Skin of body (tissue), 2 donors: ENCODE measurements around the gene DIS3L2. TPM values are rescaled to one million over a fixed set of nuclear protein-coding genes. Genes with fewer than 3 reads are reported as not detected.
"Not testable (repeated sequence)": the region's sequence is repeated elsewhere in the genome, so short reads cannot be mapped to it uniquely, and the experiment has no call there.

ENCODE experiments used
- DNase-seq: peaks from one replicate; lab custom pipeline; 2025; lab: John Stamatoyannopoulos, UW
- total RNA-seq: library from RNA; depleted of rRNA; stranded (reverse); fragments of >200 nt; gene quantifications from one replicate; pipeline ENCODE4 v1.2.3, GENCODE V29; 2014

DIS3L2 gene
- total RNA-seq, 1 donor from 2014 or later: 31.8 TPM

DNA sequence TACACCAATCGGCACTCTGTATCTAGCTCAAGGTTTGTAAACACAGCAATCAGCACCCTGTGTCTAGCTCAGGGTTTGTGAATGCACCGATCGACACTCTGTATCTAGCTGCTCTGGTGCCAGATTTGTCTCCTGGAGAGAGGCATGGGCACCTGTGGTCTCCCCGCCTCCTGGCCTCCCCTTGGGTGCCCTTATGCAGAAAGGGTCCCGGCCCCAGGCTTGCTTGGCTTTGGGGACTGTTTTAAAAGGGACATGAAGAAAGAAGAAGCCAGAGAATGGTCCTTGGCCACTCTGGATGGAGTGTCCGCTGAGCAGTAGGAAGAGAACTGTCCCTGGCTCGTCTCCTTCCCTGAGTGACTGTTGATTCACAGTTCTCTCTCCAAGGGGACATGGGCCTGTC lies 405.5 kb downstream of the DIS3L2 start:
- DNase-seq: no peak

DNA sequence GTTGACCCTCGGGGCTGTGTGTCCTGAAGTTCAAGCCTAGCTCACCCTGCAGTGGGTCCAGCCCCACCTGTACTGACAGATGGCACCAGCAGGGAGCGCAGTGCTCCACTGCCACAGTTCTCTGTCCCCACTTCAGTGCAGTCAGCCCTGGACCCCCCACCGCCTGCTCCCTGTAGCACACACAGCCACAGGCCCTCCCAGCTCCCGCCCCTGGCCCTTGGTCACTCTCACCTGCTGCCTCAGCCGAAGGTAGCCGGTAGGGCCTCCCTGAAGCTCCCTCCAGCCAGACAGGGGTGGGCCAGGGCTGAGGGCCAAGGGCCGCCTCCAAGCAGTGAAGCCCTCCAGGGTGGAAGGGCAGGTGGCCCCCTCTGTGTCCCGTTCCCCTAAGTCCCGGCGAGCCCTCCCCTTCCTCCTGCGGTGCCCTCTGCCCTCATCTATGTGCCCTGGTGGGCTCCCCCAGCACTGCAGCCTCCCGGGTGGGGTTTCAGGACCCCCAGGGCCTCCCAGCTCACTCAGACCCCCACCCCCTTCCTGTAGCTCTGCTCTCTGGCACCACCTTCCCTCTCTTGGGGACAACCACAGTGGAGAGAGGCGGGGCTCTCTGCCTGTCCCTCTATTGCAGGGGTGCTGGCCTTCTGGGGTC lies 406.2 kb downstream of the DIS3L2 start:
- DNase-seq: no peak

DNA sequence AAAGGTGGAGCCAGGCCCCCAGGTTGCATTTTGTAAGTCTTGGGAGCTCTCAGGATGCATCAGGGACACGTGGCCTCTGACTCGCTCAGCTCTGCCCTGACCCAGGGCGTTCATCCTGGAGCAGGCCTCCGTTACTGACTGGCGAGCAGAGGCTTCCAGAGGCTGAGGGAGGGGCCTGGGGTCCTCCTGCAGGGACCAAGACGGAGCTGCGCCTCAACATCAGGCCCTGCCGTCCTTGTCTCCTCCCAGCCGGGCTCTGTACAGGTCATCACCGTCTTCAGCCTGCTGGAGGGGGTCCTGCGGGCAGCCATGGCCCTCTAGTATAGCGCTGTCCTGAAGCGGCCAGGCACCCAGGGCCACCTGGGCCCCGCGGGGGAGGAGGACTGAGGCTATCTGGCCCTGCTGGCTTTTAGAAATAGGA lies 406.8 kb downstream of the DIS3L2 start:
- DNase-seq: no peak

DNA sequence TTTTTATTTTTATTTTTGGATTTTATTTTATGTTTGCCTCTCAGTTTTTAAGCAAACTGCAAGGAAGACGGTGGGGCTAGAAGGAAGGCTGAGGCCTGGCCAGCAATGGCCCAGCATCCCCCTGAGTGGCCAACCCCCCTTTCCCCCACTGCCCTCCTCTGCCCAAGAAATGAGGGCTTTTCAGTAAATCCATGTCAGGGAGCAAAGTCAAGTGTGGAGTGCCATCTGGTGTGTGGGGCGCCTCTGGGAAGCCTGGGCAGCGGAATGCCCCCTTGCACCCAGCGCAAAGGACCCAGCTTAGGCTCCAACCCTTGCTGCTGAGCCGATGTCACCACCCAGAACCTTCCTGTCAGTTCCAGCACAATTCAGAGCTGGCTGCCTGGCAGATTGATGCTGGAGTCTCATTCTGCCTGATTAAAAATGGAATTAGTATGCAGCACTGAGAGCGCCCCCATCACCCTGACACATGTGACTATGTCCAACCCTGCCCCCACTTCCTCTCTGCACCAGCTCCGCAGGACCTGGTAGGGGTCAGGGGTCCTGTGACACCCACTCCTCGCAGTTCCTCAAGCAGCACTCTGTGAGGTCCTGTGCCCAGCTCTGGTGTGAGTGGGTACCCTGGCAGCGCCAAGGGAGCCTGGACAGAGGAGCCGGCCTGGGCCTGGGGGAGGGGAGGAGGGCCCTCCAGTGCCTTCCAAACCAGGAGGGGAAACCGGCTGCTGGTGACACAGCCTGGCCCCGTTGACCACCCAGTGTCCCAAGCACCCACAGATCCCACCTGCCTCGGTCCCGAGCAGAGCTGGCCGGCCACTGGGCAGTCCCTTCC lies 407.8 kb downstream of the DIS3L2 start:
- DNase-seq: no peak

GRCh38 chr2:232370007-232370406 lies 408.5 kb downstream of the DIS3L2 start:
- DNase-seq: not testable (repeated sequence)

DNA sequence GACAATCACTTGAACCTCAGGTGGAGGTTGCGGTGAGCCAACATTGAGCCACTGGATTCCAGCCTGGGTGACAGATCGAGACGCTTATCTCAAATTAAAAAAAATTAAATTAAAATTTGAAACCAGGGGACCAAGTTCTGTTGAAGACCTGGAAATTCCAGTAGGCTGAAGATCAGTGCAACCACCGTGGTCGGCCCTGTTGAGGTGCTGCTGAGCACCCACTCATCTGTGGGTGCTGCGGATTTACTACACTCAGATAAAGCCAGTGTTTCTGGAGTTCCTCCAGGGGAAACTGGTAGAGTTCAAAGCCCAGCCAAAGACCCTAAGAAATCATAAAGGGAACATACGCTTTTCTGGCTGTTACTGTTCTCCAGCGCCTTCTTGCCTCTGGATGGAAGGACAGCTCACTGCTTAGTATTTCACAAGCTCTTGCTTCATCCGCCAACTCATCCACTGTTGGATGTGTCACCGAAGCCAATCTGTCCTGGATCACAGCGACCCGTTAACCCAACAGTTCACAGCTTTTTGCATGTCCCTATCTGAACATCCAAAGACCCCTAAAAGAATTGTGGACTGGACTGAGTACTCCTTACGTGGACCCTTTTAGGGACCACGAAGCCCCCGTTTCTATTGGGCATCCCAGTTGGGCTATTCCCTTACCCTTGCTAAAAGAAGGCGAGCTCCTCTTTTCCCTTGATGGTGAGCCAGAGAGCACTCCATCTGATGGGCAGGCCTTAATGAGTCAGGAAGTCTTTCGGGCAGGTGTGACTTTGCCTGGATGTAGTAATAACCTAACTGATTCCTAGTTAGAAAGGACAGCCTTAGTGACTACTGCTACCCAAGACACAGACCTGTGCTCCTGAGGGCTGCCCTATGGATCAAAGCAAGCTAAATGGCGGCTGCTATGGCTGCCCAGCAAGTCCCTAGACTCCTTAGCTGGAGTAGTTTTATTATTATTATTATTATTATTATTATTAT lies 411.0 kb downstream of the DIS3L2 start:
- DNase-seq: no peak

GRCh38 chr2:232374356-232374755 lies 412.8 kb downstream of the DIS3L2 start:
- no peak for DNase-seq

DNA sequence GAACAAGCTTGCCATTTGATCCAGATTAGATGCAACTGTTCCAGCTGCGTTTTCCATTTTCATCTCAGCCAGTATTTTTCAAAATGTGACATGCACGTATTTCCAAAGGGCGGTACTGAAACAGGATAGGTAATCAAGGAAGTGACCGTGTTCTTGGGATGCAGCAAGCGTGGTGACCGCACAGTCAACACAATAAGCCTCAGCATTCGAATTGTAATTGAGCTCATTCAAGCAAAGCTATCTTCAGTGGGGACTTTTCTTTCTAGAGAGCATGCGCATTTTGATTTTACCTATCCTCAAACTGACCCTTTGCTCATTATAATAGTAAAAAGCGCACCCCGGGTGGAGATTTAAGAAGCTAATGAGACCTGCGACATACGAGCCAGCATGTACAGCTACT lies 413.7 kb downstream of the DIS3L2 start:
- DNase-seq: no peak

- DNase-seq: no peak
Measured at GRCh38 chr2:232376260-232376659, 414.7 kb downstream of the DIS3L2 start.

GRCh38 chr2:232376713-232377112 lies 415.2 kb downstream of the DIS3L2 start:
- DNase-seq: no peak

GRCh38 chr2:232377319-232377718 lies 415.8 kb downstream of the DIS3L2 start:
- DNase-seq: no peak

GRCh38 chr2:232377841-232378734 lies 416.6 kb downstream of the DIS3L2 start:
- DNase-seq: no peak

DNA sequence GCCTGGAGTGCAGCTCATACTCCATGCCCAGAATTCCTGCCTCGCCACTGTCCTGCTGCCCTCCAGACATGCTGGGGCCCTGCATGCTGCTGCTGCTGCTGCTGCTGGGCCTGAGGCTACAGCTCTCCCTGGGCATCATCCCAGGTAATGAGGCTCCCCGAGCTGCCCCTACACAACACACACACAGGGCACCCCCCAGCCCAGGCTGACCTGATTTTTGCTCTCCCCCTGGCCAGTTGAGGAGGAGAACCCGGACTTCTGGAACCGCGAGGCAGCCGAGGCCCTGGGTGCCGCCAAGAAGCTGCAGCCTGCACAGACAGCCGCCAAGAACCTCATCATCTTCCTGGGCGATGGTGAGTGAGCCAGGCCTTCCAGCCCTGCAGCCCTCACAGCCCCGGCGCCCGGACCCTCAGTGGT lies 417.2 kb downstream of the DIS3L2 start, which contains the start of gene ALPP:
ALPP (plus strand) TSS at position 17 of the 417 bp plus-strand sequence; CDS start at position 69, 52 bp downstream.
- not testable (repeated sequence) for DNase-seq

GRCh38 chr2:232379610-232380590 lies 418.4 kb downstream of the DIS3L2 start:
- DNase-seq: not testable (repeated sequence)

DNA sequence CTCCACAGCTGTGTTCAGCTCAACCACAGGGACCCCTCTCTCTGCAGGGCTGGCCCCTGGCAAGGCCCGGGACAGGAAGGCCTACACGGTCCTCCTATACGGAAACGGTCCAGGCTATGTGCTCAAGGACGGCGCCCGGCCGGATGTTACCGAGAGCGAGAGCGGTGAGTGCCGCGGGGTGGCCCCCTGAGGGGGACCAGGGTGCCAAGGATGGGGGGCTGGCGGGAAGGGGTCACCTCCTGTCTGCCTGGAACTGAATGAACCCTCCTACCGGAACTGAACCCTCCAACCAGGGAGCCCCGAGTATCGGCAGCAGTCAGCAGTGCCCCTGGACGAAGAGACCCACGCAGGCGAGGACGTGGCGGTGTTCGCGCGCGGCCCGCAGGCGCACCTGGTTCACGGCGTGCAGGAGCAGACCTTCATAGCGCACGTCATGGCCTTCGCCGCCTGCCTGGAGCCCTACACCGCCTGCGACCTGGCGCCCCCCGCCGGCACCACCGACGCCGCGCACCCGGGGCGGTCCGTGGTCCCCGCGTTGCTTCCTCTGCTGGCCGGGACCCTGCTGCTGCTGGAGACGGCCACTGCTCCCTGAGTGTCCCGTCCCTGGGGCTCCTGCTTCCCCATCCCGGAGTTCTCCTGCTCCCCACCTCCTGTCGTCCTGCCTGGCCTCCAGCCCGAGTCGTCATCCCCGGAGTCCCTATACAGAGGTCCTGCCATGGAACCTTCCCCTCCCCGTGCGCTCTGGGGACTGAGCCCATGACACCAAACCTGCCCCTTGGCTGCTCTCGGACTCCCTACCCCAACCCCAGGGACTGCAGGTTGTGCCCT lies 419.9 kb downstream of the DIS3L2 start:
- not testable (repeated sequence) for DNase-seq

GRCh38 chr2:232382331-232383225 lies 421.1 kb downstream of the DIS3L2 start:
- no peak for DNase-seq

- DNase-seq: no peak
Measured at GRCh38 chr2:232384466-232384865, 423.0 kb downstream of the DIS3L2 start.
